Occipital lobe (tissue), 2 donors: Measurements from ENCODE around the gene ST7. TPM values are rescaled to one million over a fixed set of nuclear protein-coding genes. Genes with fewer than 3 reads are reported as not detected.

Experiments used
- DNase-seq: peaks from one replicate; lab custom pipeline; 2025; lab: John Stamatoyannopoulos, UW
- total RNA-seq: library from RNA; depleted of rRNA; stranded (reverse); fragments of >200 nt; gene quantifications from one replicate; pipeline ENCODE4 v1.2.3, GENCODE V29; 2014

The ST7 gene
- total RNA-seq, 1 donor from 2014 or later: 72.4 TPM

DNA sequence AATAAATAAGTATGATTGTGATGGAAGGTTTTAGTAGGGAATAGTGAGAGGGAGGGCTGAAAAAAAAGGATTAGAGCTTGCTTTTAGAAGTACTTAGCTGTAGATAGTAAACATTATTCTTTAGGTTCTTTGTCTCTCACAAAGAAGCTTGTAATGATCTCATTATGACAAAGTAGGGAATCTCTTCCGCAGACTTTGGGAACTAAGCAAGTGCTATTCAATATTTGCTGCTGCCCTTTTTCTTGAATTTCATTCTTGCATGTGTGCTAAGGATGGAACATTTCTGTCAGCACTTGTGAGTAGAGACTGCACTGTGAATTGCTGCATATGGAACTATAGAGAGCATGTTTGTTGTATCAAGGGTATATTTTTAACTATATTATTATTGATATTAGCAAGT, 173.4 kb downstream of the ST7 start:
- DNase-seq: no peak

GRCh38 chr7:117127585-117128168, 174.4 kb downstream of the ST7 start:
- DNase-seq: no peak

GRCh38 chr7:117129521-117129955, 176.2 kb downstream of the ST7 start:
- no peak for DNase-seq

DNA sequence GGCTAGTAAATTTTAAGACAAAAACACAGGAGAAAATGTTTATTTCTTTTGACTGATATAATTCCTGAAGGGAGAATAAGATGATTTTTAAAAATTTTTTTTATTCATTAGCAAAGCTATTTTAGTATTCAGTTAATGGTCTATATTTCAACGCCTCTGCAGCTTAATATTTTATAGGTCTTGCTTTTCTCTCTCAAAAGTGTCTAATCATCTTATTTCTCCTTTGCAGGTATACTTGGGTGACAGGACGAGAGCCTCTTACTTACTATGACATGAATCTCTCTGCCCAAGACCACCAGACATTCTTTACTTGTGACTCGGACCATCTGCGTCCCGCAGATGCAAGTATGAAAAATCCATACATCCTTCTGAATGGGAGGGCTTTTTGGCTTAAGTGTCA, 177.0 kb downstream of the ST7 start:
- no peak for DNase-seq

- DNase-seq: no peak
Measured at GRCh38 chr7:117132321-117133120, 179.2 kb downstream of the ST7 start.

GRCh38 chr7:117133125-117133524, 179.8 kb downstream of the ST7 start:
- no peak for DNase-seq

- no peak for DNase-seq
Measured at GRCh38 chr7:117134411-117134810, 181.1 kb downstream of the ST7 start.

DNA sequence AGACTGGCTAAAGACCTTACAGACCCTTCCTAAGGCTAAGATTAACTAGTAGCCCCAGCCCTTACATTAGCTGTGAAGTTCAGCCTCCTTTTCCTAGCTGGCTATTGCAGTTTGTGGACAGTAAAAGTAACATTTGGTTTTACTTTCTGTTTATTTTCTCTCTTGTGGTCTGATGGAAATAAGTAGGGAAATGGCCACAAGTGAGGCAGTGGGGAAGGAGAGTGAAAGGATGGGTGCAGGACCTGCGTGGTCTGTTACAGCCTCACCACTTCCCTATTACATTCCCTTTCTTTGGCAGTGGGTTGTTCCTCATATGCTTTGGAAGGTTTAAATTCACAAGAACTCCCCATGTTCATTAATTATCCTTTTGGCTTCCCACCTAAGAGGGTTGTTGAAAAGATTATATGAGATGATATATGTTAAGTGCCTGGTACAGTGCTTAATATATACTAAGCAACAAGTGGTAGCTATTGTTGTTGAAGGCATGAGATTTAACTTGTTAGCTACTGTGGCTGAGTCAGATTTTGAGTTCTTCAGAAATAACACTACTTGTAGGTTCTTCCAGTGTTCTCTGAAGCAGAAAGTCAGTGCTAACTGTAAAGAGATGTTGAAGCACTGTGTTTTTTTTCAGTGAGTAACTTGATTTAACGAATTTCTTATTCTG, 181.7 kb downstream of the ST7 start:
- no peak for DNase-seq

DNA sequence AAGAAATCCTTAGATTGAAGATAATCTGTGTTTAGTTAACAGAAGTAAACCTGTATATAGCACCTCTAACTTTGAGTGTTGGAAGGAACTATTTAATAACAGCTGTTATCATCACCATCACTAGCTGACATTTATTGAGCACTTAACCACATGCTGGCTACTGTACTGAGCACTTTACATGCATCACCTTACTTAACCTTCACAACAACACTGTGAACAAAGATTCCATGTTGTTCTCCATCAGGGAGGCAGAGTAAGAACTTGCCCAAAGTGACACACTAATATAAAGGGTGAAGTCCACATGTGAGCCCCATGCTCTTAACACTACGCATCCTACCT, 182.2 kb downstream of the ST7 start:
- no peak for DNase-seq

GRCh38 chr7:117137868-117138267, 184.6 kb downstream of the ST7 start:
- DNase-seq: no peak

GRCh38 chr7:117138495-117138894, 185.2 kb downstream of the ST7 start:
- DNase-seq: no peak

DNA sequence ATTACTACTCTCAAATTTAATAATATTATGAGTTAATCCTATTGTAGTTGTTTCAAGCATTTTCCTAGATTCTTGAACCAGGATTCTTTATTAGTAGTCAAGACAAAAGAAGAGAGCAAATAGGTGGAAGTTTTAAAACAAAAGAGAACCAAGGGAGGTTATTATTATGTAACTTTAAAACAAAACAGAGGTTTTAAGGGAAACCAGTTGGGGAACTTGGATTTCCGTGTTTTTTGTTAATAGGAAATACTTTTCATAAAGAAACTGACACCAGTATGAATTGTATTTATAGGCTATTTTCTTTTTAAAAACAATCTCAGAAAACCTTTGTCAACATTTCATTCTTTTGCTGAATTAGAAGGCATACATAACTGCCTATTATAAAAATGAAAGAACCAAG, 185.7 kb downstream of the ST7 start:
- no peak for DNase-seq

DNA sequence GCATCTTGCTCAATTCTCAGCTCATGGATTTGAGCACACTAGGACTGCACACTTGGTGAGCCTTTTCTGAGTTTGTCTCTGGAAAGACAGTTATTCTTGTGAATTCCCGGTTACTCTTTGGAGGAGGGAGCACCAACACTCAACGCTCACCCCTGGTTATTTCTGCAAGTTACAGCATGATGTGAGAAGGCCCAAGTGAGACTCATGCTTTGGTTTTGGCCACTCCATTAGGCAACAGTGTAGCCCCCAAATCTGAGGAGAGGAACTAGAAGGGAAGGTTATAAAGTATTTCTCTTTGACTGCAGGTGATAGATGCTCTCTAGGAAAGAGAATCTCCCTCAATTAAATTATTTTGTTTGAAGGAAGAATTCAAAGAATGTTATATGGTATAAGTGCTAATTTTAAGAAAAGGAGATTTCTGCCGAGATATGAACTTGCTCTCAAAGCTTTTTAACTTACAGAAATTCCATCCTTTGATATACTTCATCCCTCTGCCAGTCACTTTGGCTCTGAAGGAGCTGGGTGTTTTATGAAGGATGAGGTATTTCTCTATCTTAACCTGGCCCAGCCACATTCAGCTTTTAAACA, 186.2 kb downstream of the ST7 start:
- DNase-seq: no peak

GRCh38 chr7:117140921-117141320, 187.6 kb downstream of the ST7 start:
- no peak for DNase-seq

GRCh38 chr7:117143066-117143465, 189.8 kb downstream of the ST7 start:
- DNase-seq: no peak

DNA sequence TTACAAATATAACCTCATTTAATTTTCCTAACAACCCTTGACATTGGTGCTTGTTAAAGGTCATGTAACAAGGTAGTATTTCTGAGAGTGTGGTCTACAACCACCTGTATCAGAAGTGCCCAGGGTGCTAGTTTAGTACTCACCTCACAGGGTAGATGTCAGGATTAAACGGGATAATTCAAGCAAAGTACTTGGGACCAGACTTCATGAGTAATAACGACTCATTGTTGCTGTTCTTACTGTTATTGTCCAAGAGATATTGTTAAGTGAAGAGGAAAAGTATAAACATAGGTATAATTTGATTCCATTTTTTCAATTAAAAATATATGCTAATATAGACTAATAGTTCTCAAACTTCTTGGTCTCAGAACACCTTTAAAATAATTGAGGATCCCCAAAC, 190.3 kb downstream of the ST7 start:
- DNase-seq: no peak

DNA sequence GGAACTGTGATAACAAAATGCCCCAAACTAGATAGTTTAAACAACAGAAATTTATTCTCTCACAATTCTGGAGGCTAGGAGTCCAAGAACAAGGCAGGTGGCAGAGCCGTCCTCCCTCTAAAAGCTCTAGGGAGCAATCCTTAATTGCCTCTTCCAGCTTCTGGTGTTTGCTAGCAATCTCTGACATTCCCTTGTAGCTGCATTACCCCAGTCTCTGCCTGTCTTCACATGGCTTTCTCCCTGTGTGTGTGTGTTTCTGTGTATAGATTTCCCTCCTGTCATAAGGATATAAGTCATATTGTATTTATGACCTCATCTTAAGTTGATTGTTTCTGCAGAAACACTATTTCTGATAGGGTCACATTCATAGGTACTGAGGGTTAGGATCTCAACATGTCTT, 192.0 kb downstream of the ST7 start:
- no peak for DNase-seq

GRCh38 chr7:117146059-117146458, 192.8 kb downstream of the ST7 start:
- DNase-seq: no peak

- no peak for DNase-seq
Measured at GRCh38 chr7:117146511-117146910, 193.2 kb downstream of the ST7 start.

- DNase-seq: no peak
Measured at GRCh38 chr7:117148971-117149370, 195.7 kb downstream of the ST7 start.

DNA sequence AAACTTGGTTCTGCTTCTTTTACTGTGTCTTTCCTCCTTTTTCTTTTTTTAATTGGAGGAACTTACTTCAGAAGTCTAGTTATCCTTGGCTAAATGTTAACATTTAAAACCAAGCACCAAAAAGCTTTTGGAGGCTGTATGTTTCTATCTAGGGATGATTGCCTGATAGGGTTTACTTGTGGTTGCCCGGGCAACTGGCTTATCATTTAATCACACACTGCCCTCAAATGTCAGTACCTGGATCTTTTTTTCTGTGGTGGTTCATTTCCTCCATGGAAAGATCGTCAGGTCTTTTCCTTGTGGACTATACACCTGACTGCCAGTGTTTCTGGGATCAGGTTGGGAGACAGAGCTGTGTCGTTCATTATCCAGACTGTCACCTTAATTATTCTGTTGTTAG, 196.4 kb downstream of the ST7 start:
- no peak for DNase-seq

GRCh38 chr7:117152213-117153007, 199.1 kb downstream of the ST7 start:
- no peak for DNase-seq
